Fibroblast of lung (primary cell): ENCODE data around the gene INSIG2. TPM values are rescaled to one million over a fixed set of nuclear protein-coding genes. Genes with fewer than 3 reads are reported as not detected.

Source experiments
- DNase-seq, 2 donors: peaks; one replicate each; pipeline versions ENCODE4 v3.0.0 to v3.0.0-alpha.2; 2010; ENCODE audit warnings: low read depth in 2 of 2
- H2AFZ ChIP-seq: 2 replicates; pipeline ENCODE4 v1.5.1; 2012; ENCODE audit warnings: low read length, control low read depth, inconsistent platforms
- H3K27ac ChIP-seq: 2 replicates; pipeline ENCODE4 v1.5.1; 2011; ENCODE audit warnings: low read length, control low read depth; ENCODE audit not compliant: insufficient read depth
- H3K27me3 ChIP-seq: 2 replicates; pipeline ENCODE4 v1.5.1; 2011; ENCODE audit warnings: mild to moderate bottlenecking, low read length; ENCODE audit not compliant: control insufficient read depth, insufficient read depth
- H3K36me3 ChIP-seq: 2 replicates; pipeline ENCODE4 v1.5.1; 2011; ENCODE audit warnings: low read length; ENCODE audit not compliant: control insufficient read depth, insufficient read depth
- H3K4me1 ChIP-seq: 2 replicates; pipeline ENCODE4 v1.5.1; 2011; ENCODE audit warnings: low read length; ENCODE audit not compliant: control insufficient read depth, insufficient read depth; ENCODE audit errors: extremely low read depth
- H3K4me2 ChIP-seq: 2 replicates; pipeline ENCODE4 v1.5.1; 2011; ENCODE audit warnings: low read length, control low read depth; ENCODE audit not compliant: insufficient read depth; ENCODE audit errors: extremely low read depth
- H3K4me3 ChIP-seq, 4 experiments: fragments of 200-600 bp in 1 of 4; sonication (generic) in 1 of 4; replicated peaks in 1 of 4; 2 replicates each; pipeline ENCODE4 v1.5.1; 2011 to 2016; ENCODE audit warnings: low read length in 4 of 4, low read depth in 3 of 4, mild to moderate bottlenecking in 3 of 4, control low read depth in 2 of 4, inconsistent platforms in 1 of 4, mixed read lengths in 1 of 4; ENCODE audit not compliant: insufficient read depth in 1 of 4; ENCODE audit errors: control extremely low read depth in 1 of 4
- H3K79me2 ChIP-seq: 2 replicates; pipeline ENCODE4 v1.5.1; 2012; ENCODE audit warnings: mild to moderate bottlenecking, low read length, inconsistent platforms; ENCODE audit not compliant: control insufficient read depth, insufficient read depth
- H3K9ac ChIP-seq: 2 replicates; pipeline ENCODE4 v1.5.1; 2011; ENCODE audit warnings: mild to moderate bottlenecking, low read length, control low read depth; ENCODE audit not compliant: insufficient read depth
- H3K9me3 ChIP-seq: 2 replicates; pipeline ENCODE4 v1.5.1; 2012; ENCODE audit warnings: low read depth, low read length; ENCODE audit not compliant: control insufficient read depth, insufficient read depth
- H4K20me1 ChIP-seq: 2 replicates; pipeline ENCODE4 v1.5.1; 2011; ENCODE audit warnings: low read length; ENCODE audit not compliant: control insufficient read depth, insufficient read depth; ENCODE audit errors: extremely low read depth
- CTCF ChIP-seq, 2 donors: IDR thresholded peaks in 1 of 2; conservative IDR thresholded peaks in 1 of 2; 1 replicate in 1 of 2; 2 replicates in 1 of 2; pipeline ENCODE4 v1.5.1; 2011 to 2012; ENCODE audit warnings: low read length in 2 of 2, control low read depth in 1 of 2, inconsistent platforms in 1 of 2, low read depth in 1 of 2, mild to moderate bottlenecking in 1 of 2
- EZH2 ChIP-seq: IDR thresholded peaks from 2 replicates; pipeline ENCODE4 v1.5.1; 2012; ENCODE audit warnings: low read length, control low read depth, mild to moderate bottlenecking; ENCODE audit errors: missing control alignments
- polyA plus RNA-seq, 2 donors: library from polyadenylated mRNA; depleted of rRNA in 1 of 2; stranded (reverse) in 1 of 2; unstranded in 1 of 2; fragments of >200 nt; gene quantifications; 2 replicates each; pipeline ENCODE4 v1.2.1, GENCODE V29; 2011 to 2012; ENCODE audit warnings: missing spikeins in 1 of 2
- total RNA-seq: library from RNA; depleted of rRNA; stranded (reverse); fragments of >200 nt; gene quantifications from 2 replicates; pipeline ENCODE4 v1.2.1, GENCODE V29; 2014

Gene INSIG2
- total and polyA plus RNA-seq, 2 donors (not counting 1 experiment from before 2014, with no cell fraction given), result 9.9 to 31.1 TPM

GRCh38 chr2:118115761-118116160, 27.5 kb downstream of the INSIG2 start:
- TF ChIP-seq CTCF (conservative IDR thresholded peaks at IDR 0.05 in 1 of 2, IDR thresholded peaks at IDR 0.05 in 1 of 2; ENCODE audit: low read depth in 1 of 2, low read length in 2 of 2) (no peak), EZH2 (no peak)
- H3K4me2 ChIP-seq, result no peak overlapping the region
- DNase-seq, result no peak

GRCh38 chr2:118118479-118118878, 30.2 kb downstream of the INSIG2 start:
- no peak overlapping the region for H2AFZ ChIP-seq
- no peak overlapping the region for H3K4me3 ChIP-seq
- no peaks in the 10 kb centered on the region for H3K9me3 ChIP-seq
- no peaks in the 10 kb centered on the region for H3K79me2 ChIP-seq
- H3K36me3 ChIP-seq, result no peaks in the 10 kb centered on the region
- no peak overlapping the region for H3K27ac ChIP-seq
- no peaks in the 10 kb centered on the region for H3K27me3 ChIP-seq
- TF ChIP-seq EZH2 (no peak), CTCF (conservative IDR thresholded peaks at IDR 0.05 in 1 of 2, IDR thresholded peaks at IDR 0.05 in 1 of 2; ENCODE audit: low read depth in 1 of 2, low read length in 2 of 2) (no peak)
- no peaks in the 10 kb centered on the region for H4K20me1 ChIP-seq
- H3K9ac ChIP-seq, result no peak overlapping the region
- no peak for DNase-seq
- H3K4me1 ChIP-seq, result no peaks in the 10 kb centered on the region
- no peak overlapping the region for H3K4me2 ChIP-seq

More at GRCh38 chr2:118115761-118116160, 27.5 kb downstream of the INSIG2 start:
- H4K20me1 ChIP-seq, result no peaks in the 10 kb centered on the region
- H3K4me1 ChIP-seq, result peaks cover 7% of the 10 kb centered on the region
- H3K79me2 ChIP-seq, result no peaks in the 10 kb centered on the region
- H3K9ac ChIP-seq, result no peak overlapping the region
- no peak overlapping the region for H3K4me3 ChIP-seq
- no peaks in the 10 kb centered on the region for H3K27me3 ChIP-seq
- H3K36me3 ChIP-seq, result no peaks in the 10 kb centered on the region
- H3K27ac ChIP-seq, result no peak overlapping the region
- no peak overlapping the region for H2AFZ ChIP-seq
- no peaks in the 10 kb centered on the region for H3K9me3 ChIP-seq

GRCh38 chr2:118119158-118119727, 31.0 kb downstream of the INSIG2 start:
- H4K20me1 ChIP-seq, result no peaks in the 10 kb centered on the region
- no peaks in the 10 kb centered on the region for H3K9me3 ChIP-seq
- no peak overlapping the region for H3K9ac ChIP-seq
- no peaks in the 10 kb centered on the region for H3K27me3 ChIP-seq
- TF ChIP-seq EZH2 (no peak), CTCF (conservative IDR thresholded peaks at IDR 0.05 in 1 of 2, IDR thresholded peaks at IDR 0.05 in 1 of 2; ENCODE audit: low read depth in 1 of 2, low read length in 2 of 2) (no peak)
- no peak overlapping the region for H3K4me2 ChIP-seq
- no peak overlapping the region for H2AFZ ChIP-seq
- no peaks in the 10 kb centered on the region for H3K79me2 ChIP-seq
- no peak overlapping the region for H3K27ac ChIP-seq
- H3K4me3 ChIP-seq, result no peak overlapping the region
- H3K4me1 ChIP-seq, result no peaks in the 10 kb centered on the region
- DNase-seq, result no peak
- no peaks in the 10 kb centered on the region for H3K36me3 ChIP-seq
